Right cardiac atrium (tissue), 5 donors: ENCODE data around the gene ENTPD8. TPM values are rescaled to one million over a fixed set of nuclear protein-coding genes. Genes with fewer than 3 reads are reported as not detected.
A peak's percentile ranks its signal among the peaks of the same experiment; 100 is the strongest.

Experiments
- ATAC-seq, 2 donors: fragments of 200-7000 bp; cut with Tn5 transposase; one replicate each; pipeline versions ENCODE4 v1.8.0 to v1.9.1; 2020; ENCODE audit warnings: moderate library complexity in 2 of 2, mild to moderate bottlenecking in 1 of 2
- DNase-seq, 3 donors: peaks; one replicate each; pipeline ENCODE4 v3.0.0-alpha.2; 2020
- H3K27ac ChIP-seq: one replicate; pipeline ENCODE4 v1.5.1; 2013; ENCODE audit warnings: mild to moderate bottlenecking, low read length, control low read depth, moderate library complexity
- H3K27me3 ChIP-seq: one replicate; pipeline ENCODE4 v1.6.1; 2013; ENCODE audit not compliant: control insufficient read depth, insufficient read depth
- H3K4me1 ChIP-seq: one replicate; pipeline ENCODE4 v1.6.1; 2013; ENCODE audit warnings: low read length; ENCODE audit not compliant: control insufficient read depth, insufficient read depth
- H3K4me3 ChIP-seq: one replicate; pipeline ENCODE4 v1.5.1; 2013; ENCODE audit warnings: low read length, control low read depth
- H3K9me3 ChIP-seq: one replicate; pipeline ENCODE4 v1.6.1; 2013; ENCODE audit warnings: low read length; ENCODE audit not compliant: control insufficient read depth
- WGBS: extraction: QIAGEN DNeasy Blood & Tissue Kit; methylation state at CpG from one replicate; pipeline ENCODE4 v1.1.7; 2013; 5-methylcytosine and 5-hydroxymethylcytosine counted together
- intact Hi-C, 4 donors: fragments of 100-400 bp; cut with DNase I; formaldehyde crosslinking; loops; one replicate each; pipeline versions ENCODE4 v1.11.0 to v1.14.0; 2022 to 2023
- polyA plus RNA-seq: library from polyadenylated mRNA; stranded (reverse); fragments of 200-250 nt; gene quantifications from one replicate; pipeline ENCODE4 v1.2.3, GENCODE V29; 2013
- total RNA-seq, 4 donors: library from RNA; stranded (reverse); fragmentation: NEBNext Ultra II Directional; extraction: Animal tissue kit (Norgen Biotek cat#: 25700); gene quantifications; one replicate each; pipeline ENCODE4 v1.2.1, GENCODE V29; 2021
- donor health status: healthy with polysubstance abuse.
- donor health status: DM: no; HTN: yes; CAD: no.
- donor health status: DM: no; HTN: no; CAD: no.
- donor health status: DM: no; HTN: yes; CAD: no; lungs with severe emphysema.
- donor health status: DM: yes; HTN: yes; CAD: no.

The ENTPD8 gene
- total and polyA plus RNA-seq, 5 donors: not detected

GRCh38 chr9:137403269-137403668, 37.9 kb downstream of the ENTPD8 start:
- H3K4me3 ChIP-seq: no peak overlapping the region
- H3K27ac ChIP-seq: no peak overlapping the region
- no peaks in the 10 kb centered on the region for H3K27me3 ChIP-seq
- WGBS: 95% methylated on average over 15 of the region's 15 CpGs
- no peak for ATAC-seq
- H3K4me1 ChIP-seq: no peaks in the 10 kb centered on the region
- no peaks in the 10 kb centered on the region for H3K9me3 ChIP-seq
- no peak for DNase-seq
- intact Hi-C loops: loop anchor here in 1 of 4 donors (10.0 kb wide), 1 partner anchor 98 kb away; the partner anchor contains the start of gene NRARP

- Histone ChIP-seq H3K4me3 (no peak overlapping the region), H3K4me1 (no peaks in the 10 kb centered on the region), H3K27me3 (no peaks in the 10 kb centered on the region), H3K27ac (no peak overlapping the region), H3K9me3 (no peaks in the 10 kb centered on the region)
- 84% methylated on average over 11 of the region's 11 CpGs for WGBS
- ATAC-seq (no peak), DNase-seq (no peak)
- intact Hi-C loops: loop anchor here in 1 of 4 donors (10.0 kb wide), 1 partner anchor 98 kb away; the partner anchor contains the start of gene NRARP
These were observed 38.4 kb downstream of the ENTPD8 start for GRCh38 chr9:137402746-137403145.

- ATAC-seq (no peak), DNase-seq (peak in 2 of 3 donors; percentile 42 to 46)
- H3K27ac ChIP-seq: no peak overlapping the region
- H3K4me1 ChIP-seq: no peaks in the 10 kb centered on the region
- intact Hi-C loops: loop anchor here in 1 of 4 donors (10.0 kb wide), 1 partner anchor 54 kb away; no protein-coding TSS in a partner anchor
- no peak overlapping the region for H3K4me3 ChIP-seq
- no peaks in the 10 kb centered on the region for H3K27me3 ChIP-seq
- WGBS: 95% methylated on average over 60 of the region's 60 CpGs
- H3K9me3 ChIP-seq: no peaks in the 10 kb centered on the region
These were observed 42.3 kb downstream of the ENTPD8 start for GRCh38 chr9:137398561-137399468.

- H3K9me3 ChIP-seq: no peaks in the 10 kb centered on the region
- 97% methylated on average over 20 of the region's 20 CpGs for WGBS
- no peak for ATAC-seq
- intact Hi-C loops: loop anchor here in 1 of 4 donors (10.0 kb wide), 1 partner anchor 53 kb away; no protein-coding TSS in a partner anchor
- no peaks in the 10 kb centered on the region for H3K27me3 ChIP-seq
- H3K27ac ChIP-seq: no peak overlapping the region
- H3K4me1 ChIP-seq: no peaks in the 10 kb centered on the region
- DNase-seq: peak in 1 of 3 donors; percentile 39
- H3K4me3 ChIP-seq: no peak overlapping the region
These were observed 43.3 kb downstream of the ENTPD8 start for GRCh38 chr9:137397675-137398423.

- DNase-seq: peak in 2 of 3 donors; percentile 38 to 42
- intact Hi-C loops: loop anchor here in 1 of 4 donors (10.0 kb wide), 1 partner anchor 52 kb away; no protein-coding TSS in a partner anchor
These were observed 44.4 kb downstream of the ENTPD8 start for GRCh38 chr9:137396634-137397367.

GRCh38 chr9:137396227-137396626, 44.9 kb downstream of the ENTPD8 start:
- H3K4me3 ChIP-seq: no peak overlapping the region
- intact Hi-C loops: loop anchor here in 1 of 4 donors (10.0 kb wide), 1 partner anchor 51 kb away; no protein-coding TSS in a partner anchor
- H3K27me3 ChIP-seq: no peaks in the 10 kb centered on the region
- no peaks in the 10 kb centered on the region for H3K4me1 ChIP-seq
- DNase-seq: no peak
- H3K27ac ChIP-seq: no peak overlapping the region
- no peaks in the 10 kb centered on the region for H3K9me3 ChIP-seq
- ATAC-seq: no peak
- 89% methylated on average over 15 of the region's 15 CpGs for WGBS

More at GRCh38 chr9:137396634-137397367, 44.4 kb downstream of the ENTPD8 start:
- no peaks in the 10 kb centered on the region for H3K9me3 ChIP-seq
- no peaks in the 10 kb centered on the region for H3K4me1 ChIP-seq
- no peak overlapping the region for H3K4me3 ChIP-seq
- ATAC-seq: no peak
- H3K27me3 ChIP-seq: no peaks in the 10 kb centered on the region
- H3K27ac ChIP-seq: no peak overlapping the region
- WGBS: 91% methylated on average over 26 of the region's 26 CpGs

- intact Hi-C loops: loop anchor here in 1 of 4 donors (10.0 kb wide), 1 partner anchor 51 kb away; no protein-coding TSS in a partner anchor
- no peaks in the 10 kb centered on the region for H3K4me1 ChIP-seq
- ATAC-seq (no peak), DNase-seq (peak in 1 of 3 donors; percentile 30)
- no peaks in the 10 kb centered on the region for H3K27me3 ChIP-seq
- WGBS: 84% methylated on average over 11 of the region's 11 CpGs
- H3K27ac ChIP-seq: no peak overlapping the region
- no peaks in the 10 kb centered on the region for H3K9me3 ChIP-seq
- H3K4me3 ChIP-seq: no peak overlapping the region
These were observed 45.5 kb downstream of the ENTPD8 start for GRCh38 chr9:137395666-137396010.

GRCh38 chr9:137394866-137395665, 46.1 kb downstream of the ENTPD8 start:
- H3K9me3 ChIP-seq: no peaks in the 10 kb centered on the region
- no peak for ATAC-seq
- peak in 2 of 3 donors; percentile 43 to 63 for DNase-seq
- no peak overlapping the region for H3K27ac ChIP-seq
- no peak overlapping the region for H3K4me3 ChIP-seq
- no peaks in the 10 kb centered on the region for H3K27me3 ChIP-seq
- intact Hi-C loops: loop anchor here in 1 of 4 donors (10.0 kb wide), 1 partner anchor 50 kb away; no protein-coding TSS in a partner anchor
- H3K4me1 ChIP-seq: no peaks in the 10 kb centered on the region
- 79% methylated on average over 36 of the region's 36 CpGs for WGBS

- DNase-seq (peak in 2 of 3 donors; percentile 24 to 42), ATAC-seq (no peak)
- WGBS: 93% methylated on average over 28 of the region's 28 CpGs
- Histone ChIP-seq H3K9me3 (no peaks in the 10 kb centered on the region), H3K4me1 (no peaks in the 10 kb centered on the region), H3K27ac (no peak overlapping the region), H3K27me3 (no peaks in the 10 kb centered on the region), H3K4me3 (no peak overlapping the region)
- intact Hi-C loops: loop anchor here in 1 of 4 donors (10.0 kb wide), 1 partner anchor 49 kb away; no protein-coding TSS in a partner anchor
These were observed 47.7 kb downstream of the ENTPD8 start for GRCh38 chr9:137393176-137394150.
